Measurements from ENCODE around the gene RNF220.

RNF220 gene

DNA sequence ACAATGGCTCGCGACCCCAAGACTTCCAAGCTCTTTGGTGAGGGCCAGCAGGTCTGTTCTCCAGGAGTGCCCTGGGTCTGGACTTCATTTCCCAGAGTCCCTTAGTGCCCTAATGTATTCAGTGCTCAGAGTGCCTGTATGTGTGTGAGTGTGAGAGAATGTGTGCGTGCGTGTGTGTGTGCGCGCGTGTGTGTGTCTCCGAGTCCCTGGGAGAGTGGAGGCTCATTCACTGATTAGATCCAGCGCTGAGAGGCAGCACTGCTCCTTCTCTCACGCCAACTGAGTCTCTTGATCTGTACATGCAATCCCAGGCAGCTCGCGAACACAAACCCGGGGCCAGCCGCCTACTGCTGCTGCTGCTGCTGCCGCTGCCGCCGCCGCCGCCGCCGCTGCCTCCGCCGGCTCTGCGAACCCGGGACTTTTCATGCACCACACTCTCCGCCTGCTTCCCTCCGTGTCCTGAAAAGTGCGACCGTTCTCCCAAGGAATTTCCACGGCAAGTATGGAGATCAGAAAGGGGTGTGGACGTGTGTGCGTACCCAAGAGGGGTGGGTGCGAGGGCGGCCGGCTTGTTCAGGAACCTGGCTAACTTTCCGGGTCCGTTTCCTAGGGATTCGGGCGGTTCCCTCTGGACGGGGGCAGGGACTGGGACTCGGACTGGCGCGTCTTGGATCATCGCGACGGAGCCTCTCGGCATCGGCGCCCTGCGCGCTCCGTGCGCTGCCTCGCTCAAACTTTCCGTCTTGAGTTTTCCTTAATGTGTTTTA is at the start of gene RNF220:
Gene RNF220 (plus strand): TSS at position 225 of the 767 bp plus-strand sequence.
- peak; percentile 20 for DNase-seq (ENCODE audit: low read depth)

DNA sequence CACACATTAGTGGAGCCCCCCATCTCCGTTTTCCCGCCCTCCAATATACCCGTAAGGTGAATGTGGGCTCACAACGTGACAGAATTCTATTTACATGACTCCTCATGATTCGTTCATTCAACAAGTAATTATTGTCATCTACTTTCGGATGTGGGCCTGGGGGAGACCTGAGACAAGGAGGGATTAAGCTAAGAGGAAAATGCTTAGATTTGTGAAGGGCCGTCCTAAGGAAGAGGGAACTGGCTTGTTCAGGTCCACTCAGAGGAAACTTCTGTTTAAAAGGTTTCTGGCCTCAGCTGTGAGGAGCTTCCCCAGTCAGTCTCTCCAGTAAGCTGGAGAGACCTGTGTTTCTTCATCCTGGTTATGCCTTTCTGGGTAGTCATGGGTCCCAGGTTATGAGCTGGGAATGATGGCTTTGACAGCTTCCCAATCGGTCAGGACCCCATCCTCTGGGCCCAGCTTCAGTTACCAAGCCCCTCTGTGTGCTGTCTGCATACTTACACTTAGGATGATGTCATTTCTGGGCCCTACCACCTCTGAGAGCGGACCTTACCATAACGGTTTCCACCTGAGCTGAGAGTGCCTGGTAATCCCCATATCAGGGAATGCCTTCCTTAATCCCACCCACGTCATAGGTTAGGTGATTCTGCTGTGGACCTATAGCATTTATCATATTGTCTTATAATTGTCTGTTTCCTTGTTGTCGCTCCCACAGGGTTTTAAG is 49.3 kb upstream of the RNF220 start:
- DNase-seq (ENCODE audit: low read depth) = no peak

DNA sequence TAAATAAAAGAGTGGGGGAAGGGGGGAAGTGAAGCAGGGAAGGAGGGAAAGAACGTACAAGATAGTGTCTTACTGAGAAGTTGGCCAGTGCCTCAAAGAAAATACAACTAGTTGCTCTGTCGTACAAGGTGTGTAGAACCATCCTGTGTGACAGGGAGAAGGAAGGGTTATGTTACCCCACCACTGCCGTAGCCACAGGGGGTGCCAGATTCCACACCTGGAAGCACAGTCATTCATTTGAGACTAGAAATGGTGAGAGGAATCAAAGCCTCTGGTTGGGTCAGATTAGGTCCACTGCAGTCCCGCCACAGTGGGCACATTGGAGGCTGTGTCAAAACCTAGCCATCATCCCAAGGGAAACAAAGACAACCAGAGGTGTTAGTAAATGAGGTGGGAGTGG is 47.3 kb upstream of the RNF220 start:
- DNase-seq (ENCODE audit: low read depth) = no peak

DNA sequence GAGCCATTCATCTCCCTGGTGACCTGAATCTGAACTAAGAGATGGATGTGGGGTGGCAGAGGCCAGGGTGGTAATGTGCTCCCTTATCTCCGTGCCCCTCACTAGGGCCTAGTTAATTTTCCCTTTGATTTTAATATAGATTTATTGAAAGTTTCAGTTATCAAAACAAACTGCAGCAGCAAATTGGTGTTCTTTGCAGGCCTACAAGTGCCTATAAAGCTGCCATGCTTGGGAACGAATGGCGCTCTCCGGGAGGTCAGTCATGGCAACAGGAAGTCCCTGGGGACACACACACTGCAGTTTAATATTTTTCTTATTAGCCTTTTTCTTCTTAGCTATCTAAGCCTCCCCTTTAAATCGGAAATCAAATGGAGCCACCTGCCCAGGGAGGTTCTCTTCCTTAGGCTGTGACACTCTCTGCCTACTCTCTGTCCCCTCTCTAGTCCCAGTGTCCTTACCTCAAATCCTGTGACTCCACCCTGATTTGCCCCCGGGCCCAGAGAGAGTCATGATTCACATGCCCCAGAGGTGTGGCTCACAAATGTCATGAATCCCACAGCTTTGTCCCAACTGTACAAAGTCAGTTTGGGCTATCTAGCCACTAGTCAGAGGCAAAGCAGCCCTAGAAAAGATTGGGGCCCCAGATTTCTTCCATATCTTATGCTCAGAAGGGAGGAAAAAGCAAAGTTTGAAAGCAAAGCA is 45.7 kb upstream of the RNF220 start:
- DNase-seq (ENCODE audit: low read depth) = no peak

DNA sequence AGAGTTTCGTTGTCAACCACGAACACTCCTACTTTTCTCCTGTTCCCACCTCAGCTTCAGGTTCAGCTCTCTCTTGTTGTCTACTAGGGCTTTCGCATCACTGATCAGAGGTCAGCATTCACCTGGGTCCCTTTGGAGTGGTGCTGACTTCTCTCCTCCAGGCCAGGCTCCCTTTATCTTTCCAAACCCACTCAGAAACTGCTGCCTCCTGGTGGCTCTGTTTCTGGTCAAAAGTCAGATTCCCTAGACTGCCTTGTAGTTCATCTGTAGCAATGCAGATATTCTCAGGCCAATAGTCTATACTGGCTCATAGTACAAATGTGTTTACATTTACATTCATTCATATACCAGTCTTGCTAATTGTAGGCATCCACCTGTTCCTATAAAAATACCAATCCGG is 43.6 kb upstream of the RNF220 start:
- no peak for DNase-seq (ENCODE audit: low read depth)

DNA sequence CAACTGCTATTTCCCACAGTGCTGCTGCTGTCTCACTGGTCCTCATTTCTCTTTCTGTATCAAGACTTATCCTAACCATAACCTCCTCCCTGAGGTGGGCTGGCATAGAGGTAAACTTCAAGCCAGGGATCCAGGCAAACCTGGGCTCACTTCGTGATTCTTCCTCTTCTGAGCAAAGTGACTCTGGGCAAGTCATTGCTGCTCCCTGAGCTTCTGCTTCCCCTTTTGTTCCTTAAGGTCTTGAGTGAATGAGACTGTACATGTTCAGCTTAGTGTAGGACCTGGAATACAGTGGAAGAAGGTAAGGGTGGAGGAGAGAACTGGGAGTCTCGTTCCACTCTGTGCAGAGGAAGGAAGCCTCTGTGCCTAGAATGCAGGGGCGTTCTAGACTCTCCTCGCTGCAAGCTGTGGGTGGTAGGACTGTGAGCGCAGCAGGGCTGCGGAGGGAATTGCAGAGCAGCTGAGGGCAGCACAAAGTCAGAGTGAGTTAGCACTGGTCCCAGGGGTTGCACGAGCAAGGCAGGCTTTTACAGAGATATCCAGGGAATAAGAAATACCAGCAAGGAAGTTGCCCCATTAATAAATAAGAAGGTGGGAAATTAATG is 38.6 kb upstream of the RNF220 start:
- DNase-seq (ENCODE audit: low read depth) = no peak

DNA sequence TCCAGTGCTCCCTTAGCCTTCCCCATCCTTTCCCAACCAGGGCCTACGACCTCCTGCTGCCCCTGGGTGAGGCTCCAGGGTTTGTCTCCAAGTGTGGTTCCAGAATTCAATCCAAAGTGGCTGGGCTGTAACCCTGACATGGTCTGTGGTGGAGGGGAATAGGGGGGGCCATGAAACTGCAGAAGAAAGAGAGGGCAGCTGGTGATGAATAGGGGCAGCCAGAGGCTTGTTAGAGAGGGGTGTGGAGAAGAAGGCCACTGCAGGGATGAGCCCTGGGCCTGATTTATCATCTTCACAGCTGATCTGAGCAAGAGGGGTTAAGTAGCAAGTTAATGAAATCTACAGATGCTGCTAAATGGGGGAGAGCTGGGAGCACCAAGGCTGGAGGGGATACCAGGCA is 37.1 kb upstream of the RNF220 start:
- DNase-seq (ENCODE audit: low read depth) = no peak

DNA sequence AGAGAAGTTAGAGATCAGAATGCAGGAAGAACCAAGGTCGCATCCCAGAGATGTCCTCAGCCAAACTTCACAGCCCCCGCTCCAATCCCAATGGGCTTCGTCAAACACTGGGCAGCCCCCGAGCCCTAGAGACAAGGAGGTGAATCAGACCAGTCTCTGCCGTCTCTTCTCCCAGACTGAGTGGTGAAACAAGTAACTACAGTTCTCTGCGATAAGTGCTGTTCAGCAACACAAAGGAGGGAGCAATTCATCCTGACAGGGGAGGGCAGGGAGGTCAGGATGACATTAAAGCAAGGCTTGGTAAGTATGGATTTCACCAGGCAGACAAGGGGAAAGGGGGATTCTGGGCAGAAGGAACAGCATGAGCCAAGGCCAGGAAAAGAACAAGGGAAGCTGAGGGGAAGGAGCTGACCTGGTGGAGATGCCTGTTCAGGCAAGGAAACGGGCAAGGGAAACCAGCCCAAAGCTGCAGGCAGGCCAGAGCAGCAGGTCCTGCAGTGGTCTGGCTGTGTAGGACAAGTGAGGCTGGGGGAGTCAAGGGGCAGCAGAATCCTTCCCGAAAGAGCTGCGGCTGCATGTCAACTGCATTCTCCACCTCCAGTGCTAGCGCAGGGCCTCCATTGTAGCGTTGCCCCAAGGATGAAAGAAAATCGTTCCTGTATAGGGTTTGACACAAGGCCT is 36.4 kb upstream of the RNF220 start:
- DNase-seq (ENCODE audit: low read depth) = no peak

DNA sequence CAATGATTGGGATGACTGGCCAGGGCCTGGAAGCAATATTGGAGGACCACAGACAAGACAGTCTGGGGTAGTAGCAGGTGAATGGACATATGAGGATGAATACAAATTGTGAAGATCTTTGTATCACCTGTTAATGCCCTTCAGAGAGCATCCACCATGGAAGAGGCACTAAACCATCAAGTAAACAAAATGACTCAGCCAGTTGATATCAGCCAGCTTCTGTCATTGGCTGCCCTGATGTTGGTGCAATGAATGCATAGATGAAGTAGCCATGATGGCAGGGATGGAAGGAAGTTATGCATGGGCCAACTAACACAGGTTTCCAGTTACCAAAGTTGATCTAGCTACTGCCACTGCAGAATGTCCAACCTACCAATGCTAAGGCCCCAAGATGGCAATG is 33.8 kb upstream of the RNF220 start:
- DNase-seq (ENCODE audit: low read depth) = no peak

DNA sequence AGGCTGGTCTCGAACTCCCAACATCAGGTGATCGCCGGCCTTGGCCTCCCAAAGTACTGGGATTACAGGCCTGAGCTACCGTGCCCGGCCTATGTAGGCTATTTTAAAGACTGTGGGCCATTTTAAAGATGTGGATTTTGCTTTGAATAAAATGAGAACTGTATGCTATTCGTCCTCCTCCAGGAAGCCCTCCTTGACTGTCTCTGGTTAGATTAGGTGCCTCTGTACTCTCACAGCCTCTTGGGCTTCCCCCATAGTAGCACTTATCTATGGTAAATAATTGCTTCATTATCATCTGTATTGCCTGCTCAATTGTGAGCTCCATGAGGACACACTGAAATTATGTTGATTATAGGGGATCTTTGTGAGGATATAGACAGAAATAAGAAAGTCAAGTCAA is 29.5 kb upstream of the RNF220 start:
- no peak for DNase-seq (ENCODE audit: low read depth)

DNA sequence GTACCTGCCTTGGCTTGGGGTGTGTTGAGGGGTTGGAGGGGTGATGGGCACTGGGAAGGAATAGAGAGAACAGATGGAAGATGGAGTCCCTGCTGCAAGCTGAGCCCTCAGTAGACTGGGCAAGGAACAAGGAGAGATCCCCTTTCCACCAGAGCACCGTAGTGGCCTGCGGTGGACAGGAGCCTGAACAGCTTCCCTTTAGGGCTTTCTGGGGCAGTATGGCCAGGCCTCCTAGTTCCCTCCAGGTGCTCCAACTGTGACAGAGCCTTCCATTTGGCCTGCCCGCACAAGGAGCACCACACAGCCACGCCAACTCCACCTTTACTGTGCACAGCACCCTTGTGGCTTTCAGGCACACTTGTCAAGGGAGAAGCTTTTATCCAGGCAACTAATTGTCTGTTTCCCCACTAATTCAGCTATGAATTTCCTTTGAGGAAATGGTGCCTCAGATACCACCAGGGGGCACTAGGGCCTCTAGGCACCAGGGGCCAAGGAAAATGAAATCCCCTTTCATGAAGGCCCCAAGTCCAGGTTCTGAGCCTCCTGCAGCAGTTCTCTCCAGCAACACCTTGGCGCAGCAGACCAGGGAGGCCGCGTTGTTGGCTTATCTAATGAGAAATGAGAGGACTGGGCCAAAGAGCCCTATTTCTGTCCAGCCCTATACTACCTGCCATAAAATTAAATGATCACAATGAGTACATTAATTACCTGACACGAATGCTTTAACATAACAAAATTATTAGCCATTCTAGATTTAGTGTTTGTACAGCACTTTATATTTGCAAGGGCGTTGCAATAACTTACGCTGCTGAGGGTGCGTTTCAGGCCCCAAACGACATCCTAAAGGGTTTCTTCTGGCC is 26.9 kb upstream of the RNF220 start:
- DNase-seq (ENCODE audit: low read depth) = peak; percentile 14

DNA sequence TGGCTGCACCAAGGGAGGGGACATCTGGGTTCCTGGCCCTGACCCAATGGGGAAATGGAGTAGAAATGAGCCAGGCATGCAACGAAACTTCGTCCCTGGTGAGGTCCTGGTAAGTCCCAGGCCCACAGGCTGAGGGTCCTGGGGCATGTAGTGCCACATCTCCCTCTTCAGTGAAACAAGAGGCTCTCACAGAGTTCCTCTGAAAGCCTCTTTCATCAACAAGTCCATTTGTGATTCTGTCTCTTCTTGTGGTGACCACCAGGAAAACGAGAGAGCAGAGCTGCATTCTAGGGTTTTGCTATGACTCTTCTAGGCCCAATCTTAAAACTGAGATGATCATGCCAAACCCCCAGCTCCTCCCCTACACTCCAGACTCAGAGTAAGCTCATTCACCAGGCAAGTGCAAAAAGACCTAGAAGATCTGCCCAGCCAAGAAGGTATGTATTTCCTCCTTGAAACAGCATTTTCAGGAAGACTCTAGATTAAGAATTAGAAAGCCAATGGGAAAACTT is 24.3 kb upstream of the RNF220 start:
- no peak for DNase-seq (ENCODE audit: low read depth)

DNA sequence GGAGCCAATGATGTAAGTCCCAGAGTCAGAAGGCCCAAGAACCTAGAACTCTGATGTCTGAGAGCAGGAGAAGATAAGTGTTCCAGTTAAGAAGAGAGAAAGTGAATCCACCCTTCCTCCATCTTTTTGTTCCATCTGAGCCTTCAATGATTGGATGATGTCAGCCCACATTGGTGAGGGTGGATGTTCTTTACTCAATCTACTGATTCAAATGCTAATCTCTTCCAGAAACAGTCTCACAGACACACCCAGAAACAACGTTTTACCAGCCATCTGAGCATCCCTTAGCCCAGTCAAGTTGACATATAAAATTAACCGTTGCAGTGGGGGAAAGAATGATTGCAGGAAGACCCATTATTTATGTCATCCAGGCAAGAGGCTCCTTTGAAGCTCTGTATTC is 16.5 kb upstream of the RNF220 start:
- DNase-seq (ENCODE audit: low read depth) = no peak

DNA sequence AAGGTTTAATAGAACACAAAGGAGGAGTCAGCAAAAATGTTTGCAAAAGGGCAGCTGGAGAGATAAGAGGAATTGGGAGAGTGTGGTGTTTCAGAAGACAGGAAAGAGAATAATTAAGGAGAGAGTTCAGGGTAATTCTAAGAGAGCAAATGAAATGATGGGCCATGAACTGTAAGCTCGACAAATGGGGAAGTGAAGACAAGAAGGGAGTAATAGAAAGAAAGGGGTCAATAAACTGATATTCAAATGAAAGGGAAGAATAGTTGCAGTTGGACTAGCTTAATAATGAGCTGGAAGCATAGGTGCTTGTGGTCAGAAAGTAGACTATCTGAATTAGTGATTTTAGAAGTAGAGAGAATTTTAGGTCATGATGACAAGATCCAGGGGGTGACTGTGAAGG is 15.6 kb upstream of the RNF220 start:
- DNase-seq (ENCODE audit: low read depth) = no peak

DNA sequence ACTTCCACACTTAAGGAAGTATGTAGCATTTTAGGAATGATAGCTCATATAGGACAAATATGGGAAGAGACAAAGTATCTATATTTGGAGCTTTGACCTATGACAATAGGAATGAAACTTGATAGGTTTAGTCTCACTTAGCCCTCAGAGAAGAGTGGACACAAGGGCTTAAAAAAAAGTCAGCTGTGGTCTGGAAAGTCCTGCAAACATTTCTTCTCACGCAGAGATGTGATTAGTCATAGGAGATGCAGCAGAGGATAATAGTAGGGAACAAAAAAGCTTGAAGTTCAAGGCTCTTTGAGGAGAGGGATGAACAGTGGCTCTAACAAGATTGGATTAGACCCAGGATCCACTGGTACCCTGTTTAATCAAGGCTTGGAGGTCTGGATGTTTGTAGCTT is 14.8 kb upstream of the RNF220 start:
- DNase-seq (ENCODE audit: low read depth) = peak; percentile 70

DNA sequence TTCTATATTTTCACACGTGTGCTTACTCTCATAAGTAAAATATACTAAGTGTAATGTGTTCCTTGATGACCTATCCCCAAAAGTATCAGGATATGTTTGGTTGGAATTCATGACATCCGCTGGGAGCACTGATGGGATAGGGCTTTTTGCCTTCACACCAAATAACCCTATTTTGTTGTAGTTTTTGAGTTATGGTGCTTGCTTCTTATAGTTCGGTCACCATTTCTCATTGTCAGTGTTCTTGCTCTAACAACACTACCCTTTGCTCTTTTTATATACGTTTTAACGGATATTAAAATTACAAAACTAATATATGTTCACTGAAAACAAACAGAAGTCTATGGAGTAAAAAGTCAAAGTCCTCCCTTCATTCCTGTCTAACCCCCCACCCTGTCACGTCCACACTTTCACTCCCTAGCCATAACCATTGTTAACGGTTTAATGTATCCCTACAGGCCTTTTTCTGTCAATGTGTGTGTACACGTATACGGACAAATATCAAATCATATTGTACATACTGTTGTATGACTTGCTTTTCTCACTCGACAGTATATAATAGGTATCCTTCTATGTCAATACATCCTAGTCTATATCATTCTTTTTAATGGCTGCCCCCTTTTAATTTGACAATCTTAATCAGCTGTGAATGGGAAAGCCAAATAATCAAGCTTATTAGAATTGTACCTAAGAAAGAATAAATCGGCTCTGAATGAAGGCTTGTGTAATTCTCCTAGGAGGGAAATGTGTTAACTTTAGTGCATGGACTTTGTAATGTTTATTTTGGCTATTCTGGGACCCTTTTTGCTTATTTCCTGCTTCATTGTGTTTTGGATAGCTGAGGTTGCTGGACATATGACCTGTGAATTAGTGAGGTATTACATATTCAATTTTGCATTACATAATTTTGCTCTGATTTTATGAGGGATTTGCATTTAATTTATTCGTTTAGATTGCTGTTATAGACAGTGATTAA is 3.5 kb upstream of the RNF220 start:
- no peak for DNase-seq (ENCODE audit: low read depth)

DNA sequence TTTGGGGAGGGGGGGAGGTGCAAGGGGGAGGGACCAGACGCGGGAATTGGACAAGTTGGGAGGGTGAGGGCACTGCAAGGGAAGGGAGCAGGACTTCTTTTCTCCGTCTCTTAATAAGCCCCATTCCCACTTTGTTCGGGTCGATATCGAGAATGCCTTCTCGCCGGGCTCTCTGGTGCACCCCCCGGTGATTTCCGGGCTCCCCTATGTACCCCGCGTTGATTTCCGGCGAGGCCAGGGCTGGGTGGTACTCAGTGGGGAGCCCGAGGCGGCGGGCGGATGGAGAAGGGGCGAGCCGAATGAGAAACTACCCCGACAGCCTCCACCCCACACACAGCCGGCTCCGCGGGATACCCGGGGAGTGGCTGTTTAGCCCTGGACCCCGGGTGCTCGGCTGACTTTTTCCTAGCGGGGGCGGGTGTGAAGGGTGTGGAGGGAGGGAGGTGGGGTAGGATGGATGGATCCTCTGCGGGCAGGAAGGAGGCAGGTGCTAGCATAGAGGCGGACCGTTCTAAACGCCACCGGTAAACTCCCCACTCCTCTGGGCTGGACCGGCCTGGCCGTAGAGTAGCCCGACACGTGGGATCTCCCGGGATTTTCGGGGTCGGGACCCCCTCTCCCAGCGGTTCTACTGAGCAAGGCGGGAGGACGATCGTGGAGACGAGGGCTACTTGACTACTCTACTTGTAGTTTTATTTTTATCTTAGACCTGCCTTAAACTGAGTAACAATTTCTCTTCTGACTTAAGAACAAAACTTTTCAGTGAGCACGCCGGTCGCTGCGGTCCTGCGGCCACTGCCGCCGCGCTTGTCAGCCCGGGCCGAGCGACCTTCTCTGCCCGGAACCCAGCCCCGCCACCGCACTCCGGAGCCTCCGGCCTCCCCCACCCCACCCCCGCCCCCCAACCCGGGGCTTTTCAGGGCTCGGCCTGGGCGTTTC is 1.0 kb downstream of the RNF220 start:
- DNase-seq (ENCODE audit: low read depth) = no peak

DNA sequence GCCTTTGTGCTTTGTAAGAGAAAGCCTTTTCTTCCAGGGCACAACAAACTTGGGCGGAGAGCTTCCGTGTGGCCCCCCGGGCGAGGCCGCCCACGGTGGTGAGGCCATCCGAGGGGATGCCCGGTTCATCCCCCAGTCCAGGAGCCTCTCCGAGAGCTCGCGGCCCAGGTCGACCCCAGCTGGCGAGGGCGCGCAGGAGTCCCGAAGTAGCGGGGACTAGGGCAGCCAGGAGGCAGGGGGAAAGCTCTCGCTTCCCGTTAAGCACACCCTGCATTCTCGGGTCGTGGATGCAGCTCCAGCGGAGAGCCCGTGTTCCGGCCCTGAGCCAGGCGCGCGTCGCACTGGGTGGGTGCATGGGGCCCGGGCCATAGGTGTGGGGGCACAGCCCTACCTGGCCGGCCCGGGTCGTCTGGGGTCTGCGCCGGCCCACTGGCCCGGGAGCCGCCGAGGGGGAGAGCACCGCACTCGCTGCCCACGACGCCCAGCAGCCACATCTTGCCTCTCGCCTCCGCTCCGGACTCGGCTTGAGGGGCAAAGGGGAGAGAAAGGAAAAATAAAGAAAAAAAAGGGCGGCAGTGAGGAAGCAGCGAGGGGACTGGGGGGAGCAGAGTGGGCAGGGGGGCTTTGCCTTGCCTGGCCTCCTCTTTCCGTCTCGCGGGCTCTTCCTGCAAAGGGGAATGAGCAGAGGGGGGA is 1.8 kb downstream of the RNF220 start:
- DNase-seq (ENCODE audit: low read depth) = no peak

All from non-pigmented ciliary epithelial cell (primary cell).